Renal cortical epithelial cell (primary cell): ENCODE measurements around the gene CYP27A1. TPM values are rescaled to one million over a fixed set of nuclear protein-coding genes. Genes with fewer than 3 reads are reported as not detected.
"Not testable (repeated sequence)": the region's sequence is repeated elsewhere in the genome, so short reads cannot be mapped to it uniquely, and the experiment has no call there.

Experiments
- DNase-seq: peaks from one replicate; pipeline ENCODE4 v3.0.0-alpha.2; 2011; ENCODE audit warnings: low read depth
- total RNA-seq: library from RNA; depleted of rRNA; stranded (reverse); fragments of >200 nt; gene quantifications from 2 replicates; pipeline ENCODE4 v1.2.3, GENCODE V29; 2014

Gene CYP27A1
- total RNA-seq, 1 donor from 2014 or later = 42.8 TPM

DNA sequence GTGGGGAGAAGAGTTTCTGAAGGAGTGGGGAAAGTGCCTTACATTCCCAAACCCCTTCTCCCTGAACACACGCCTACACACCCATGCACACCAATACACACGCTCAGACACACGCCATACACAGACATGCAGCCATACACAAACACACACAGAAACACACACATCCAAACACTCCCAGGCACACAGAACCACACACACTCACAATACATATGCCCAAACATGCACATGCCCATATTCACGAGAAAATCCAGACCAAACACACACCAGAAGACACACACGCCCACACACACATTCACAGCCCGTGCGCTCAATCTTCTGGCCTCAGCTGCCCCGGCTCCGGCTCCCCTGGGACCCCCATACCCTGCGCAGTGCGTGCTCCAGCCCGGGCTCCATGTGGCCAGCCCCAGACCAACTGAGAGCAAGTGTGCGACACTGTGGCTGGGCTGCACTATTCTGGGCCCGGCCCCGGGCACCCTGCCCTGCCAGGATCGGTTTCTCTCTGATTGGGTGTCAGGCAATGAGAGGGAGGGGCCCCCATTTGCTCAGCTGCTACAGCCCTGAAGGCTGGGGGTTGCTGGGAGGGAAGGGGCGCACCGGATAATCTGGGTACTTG is 49.5 kb downstream of the CYP27A1 start, which contains the start of gene PRKAG3:
Gene PRKAG3, minus strand, starts transcription at position 426 of the 613 bp plus-strand sequence.
- no peak for DNase-seq

DNA sequence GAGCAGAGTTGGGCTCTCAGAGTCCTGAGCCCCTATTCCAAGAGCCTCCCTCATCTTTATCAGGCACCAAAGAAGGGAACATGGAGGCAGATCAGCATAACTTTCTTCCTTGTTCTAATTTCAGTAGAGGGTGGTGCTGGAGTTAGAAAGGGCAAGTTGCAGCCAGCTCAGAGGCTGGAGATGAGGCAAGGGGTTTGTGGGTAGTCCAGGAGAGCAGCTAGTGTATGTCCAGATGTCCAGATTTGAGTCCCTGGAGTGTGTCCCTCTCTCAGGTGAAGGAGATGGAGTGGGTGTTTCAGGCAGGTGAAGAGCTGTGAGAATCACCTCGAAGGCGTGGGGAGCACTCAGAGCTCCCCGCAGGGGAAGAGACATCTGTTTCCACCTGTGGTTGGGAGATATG is 50.1 kb downstream of the CYP27A1 start:
- DNase-seq = no peak

- peak; percentile 27 for DNase-seq
These were observed 50.6 kb downstream of the CYP27A1 start for GRCh38 chr2:218832520-218832919.

GRCh38 chr2:218833023-218833609 is 51.2 kb downstream of the CYP27A1 start:
- no peak for DNase-seq

- peak; percentile 78 for DNase-seq
These were observed 52.7 kb downstream of the CYP27A1 start for GRCh38 chr2:218834685-218835084.

DNA sequence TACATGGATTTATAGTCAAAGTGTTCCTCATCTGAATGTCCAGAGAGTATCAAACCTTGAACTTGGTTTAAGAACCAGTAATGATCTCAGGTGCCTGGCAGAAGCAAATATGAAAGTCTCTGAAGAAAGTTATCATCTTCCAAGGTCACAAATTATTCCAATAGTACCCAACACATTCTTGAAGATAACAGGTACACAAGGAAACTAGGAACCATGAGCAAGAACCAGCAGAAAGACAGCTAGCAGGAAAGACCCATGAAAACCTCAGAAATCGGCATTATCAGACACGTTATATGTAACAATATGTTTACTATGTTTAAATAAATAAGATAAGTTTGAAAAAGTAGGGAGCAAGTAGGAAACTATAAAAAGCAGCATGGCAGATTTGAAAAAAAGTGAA is 55.5 kb downstream of the CYP27A1 start:
- DNase-seq = no peak

GRCh38 chr2:218839430-218839829 is 57.5 kb downstream of the CYP27A1 start:
- DNase-seq = peak; percentile 89

DNA sequence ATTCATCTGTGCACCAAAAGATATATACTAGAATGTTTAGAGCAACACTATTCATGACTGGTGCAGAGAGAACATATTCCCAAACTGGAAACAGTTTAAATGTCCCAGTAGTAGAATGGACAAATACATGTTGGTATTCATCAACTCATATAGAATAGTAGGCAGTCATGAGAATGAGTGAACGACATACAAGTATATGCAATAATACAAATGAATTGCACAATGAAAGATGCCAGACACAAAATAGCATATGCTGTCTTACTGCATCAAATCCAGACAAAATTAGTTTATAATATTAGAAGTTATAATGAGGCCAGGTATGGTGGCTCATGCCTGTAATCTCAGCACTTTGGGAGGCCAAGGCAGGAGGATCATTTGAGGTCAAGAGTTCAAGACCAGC is 57.9 kb downstream of the CYP27A1 start:
- no peak for DNase-seq

DNA sequence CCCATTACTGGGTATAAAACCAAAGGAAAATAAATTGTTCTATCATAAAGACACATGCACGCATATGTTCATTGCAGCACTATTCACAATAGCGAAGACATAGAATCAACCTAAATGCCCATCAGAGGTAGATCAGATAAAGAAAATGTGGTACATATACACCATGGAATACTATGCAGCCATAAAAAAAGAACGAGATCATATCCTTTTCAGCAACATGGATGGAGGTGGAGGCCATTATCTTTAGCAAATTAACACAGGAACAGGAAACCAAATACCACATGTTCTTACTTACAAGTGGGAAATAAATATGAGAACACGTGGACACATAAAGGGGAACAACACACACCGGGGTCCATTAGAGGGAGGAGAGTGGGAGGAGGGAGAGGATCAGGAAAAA is 62.4 kb downstream of the CYP27A1 start:
- DNase-seq = not testable (repeated sequence)

GRCh38 chr2:218846963-218847362 is 65.0 kb downstream of the CYP27A1 start:
- DNase-seq = not testable (repeated sequence)

DNA sequence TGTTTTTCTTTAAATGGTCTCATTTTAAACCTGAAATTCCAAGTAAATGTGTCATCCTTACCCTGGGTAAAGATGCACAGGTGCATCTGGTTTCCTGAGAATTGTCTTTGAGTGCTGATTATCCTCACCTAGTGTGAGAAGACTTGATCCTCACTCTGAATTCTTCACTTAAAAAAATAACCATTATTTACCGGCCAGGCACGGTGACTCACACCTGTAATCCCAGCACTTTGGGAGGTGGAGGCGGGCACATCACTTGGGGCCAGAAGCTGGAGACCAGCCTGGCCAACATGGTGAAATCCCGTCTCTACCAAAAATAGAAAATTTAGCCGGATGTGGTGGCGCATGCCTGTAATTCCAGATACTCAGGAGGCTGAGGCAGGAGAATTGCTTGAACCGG is 67.8 kb downstream of the CYP27A1 start:
- DNase-seq = no peak

GRCh38 chr2:218850796-218851195 is 68.8 kb downstream of the CYP27A1 start:
- DNase-seq = no peak

- no peak for DNase-seq
These were observed 69.3 kb downstream of the CYP27A1 start for GRCh38 chr2:218851286-218851685.

DNA sequence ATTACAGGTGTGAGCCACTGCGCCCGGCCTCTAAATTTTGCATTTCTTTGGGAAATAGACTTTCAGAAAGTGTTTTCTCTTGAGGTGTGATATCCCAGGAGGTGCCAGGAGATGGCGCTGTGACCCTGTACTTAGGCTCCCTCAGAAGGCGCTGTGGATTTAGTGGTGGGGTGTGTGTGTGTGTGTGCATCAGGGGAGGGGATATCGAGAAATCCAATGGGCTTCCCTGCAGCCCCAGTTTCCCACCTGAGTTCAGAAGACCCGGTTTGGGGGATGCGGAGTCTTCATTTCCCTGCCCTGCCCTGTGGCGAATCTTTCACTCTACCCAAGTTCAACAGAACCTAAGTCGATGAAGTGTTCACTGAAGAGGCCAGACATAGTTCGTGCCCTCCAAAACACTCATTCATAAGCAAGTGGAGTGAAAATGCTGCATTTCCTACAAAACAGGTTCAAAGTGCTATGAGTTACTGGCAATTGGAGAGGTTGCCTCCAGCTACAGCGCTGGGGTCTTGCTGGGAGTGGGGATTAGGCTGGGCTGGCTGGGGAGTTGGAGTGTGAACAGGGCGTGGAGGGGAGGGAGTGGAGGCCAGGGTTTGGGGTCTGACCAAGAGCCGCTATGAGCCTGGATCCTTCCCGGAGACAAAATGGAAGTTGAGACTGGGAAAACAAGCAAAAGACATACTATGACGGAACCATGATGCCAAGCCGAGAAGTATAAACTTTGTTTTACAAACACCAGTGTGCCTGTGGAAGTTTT is 71.1 kb downstream of the CYP27A1 start:
- peak; percentile 53 for DNase-seq

DNA sequence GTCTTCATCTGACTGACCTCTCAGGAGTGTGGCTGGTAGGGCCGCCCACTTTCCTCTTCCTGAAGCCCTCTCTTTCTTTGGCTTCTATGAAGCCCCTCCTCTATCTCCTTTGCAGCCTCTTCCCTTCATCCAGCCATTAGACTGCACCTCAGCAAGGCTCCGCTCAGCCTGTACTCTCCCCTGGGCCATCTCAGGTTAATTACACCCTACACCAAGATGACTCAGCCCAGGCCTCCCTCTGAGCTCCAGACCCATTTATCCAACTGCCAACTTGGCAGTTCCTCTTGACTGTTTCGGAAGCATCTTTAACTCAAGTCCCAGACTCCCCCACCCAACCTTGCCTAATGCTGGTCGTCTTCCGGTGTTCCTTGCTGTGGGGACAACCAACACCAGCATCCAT is 71.8 kb downstream of the CYP27A1 start:
- DNase-seq = peak; percentile 85

DNA sequence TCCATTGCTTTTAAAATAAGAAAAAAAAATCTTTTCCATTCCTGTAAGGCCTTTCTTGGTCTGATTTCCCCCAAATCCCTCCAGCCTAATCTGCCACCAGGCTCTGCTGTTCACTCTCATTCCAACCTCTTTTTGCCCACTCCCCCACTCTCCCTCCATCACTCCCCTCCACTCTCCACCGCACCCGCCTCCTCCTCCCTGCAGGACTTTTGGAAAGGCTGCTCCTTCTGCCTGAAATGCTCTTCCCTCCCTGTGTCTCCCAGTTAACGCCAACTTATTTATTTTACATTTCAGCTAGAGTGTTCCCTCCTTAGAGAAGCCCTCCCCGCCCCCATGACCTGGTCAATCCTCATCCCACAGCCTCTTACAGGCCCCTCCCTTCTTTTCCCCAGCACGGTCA is 72.9 kb downstream of the CYP27A1 start:
- DNase-seq = no peak

- DNase-seq = no peak
These were observed 73.6 kb downstream of the CYP27A1 start for GRCh38 chr2:218855305-218856166.

- no peak for DNase-seq
These were observed 74.4 kb downstream of the CYP27A1 start for GRCh38 chr2:218856167-218856895.

GRCh38 chr2:218856896-218857243 is 74.9 kb downstream of the CYP27A1 start:
- DNase-seq = no peak

GRCh38 chr2:218857371-218858137 is 75.6 kb downstream of the CYP27A1 start:
- DNase-seq = no peak

- no peak for DNase-seq
These were observed 76.1 kb downstream of the CYP27A1 start for GRCh38 chr2:218858138-218858445.
